NCI-H524 (cell line): Measurements from ENCODE around the gene C16orf82.
"Not testable (repeated sequence)": the region's sequence is repeated elsewhere in the genome, so short reads cannot be mapped to it uniquely, and the experiment has no call there.

ENCODE experiments used
- DNase-seq, 2 experiments: peaks; one replicate each; lab custom pipeline; 2025; lab: John Stamatoyannopoulos, UW

C16orf82 gene

DNA sequence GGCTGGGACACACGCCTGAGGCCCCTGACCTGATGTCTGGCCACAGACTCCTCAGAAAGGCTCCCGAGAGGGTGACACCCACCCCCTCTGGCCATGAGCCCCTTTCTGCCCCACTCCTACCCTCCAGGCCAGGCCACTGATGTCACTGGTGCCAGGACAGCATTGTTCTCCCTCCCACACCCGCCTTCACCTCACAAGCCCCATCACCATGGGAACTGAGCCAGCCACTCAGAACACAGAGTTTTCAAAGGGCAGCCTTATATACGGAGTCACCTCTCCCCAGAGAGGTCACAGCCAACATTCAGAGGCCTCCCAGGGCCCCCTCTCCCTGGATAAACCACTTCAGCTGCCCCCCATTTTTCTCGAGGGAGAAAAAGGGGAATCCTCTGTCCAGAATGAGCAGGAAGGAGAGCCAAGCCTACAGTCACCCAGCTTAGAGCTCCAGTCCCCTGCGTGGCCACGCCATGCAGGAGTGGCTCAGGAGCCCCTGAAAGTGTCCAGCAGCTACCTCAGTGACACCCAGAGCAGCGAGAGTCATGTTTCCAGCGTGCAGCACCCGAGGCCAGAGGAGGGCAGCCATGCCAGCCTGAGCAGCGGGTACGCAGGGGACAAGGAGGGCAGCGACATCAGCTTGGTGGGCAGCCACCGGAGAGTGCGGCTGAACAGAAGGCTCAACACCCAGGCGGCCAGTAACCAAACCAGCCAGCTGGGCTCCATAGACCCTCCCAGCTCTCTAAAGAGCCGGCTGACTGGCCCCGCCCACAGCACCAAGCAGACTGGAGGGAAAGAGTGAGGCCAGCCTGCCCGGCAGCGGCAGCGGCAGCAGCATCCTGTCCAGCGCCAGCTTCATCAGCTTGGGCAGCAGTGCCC lies at the start of gene C16orf82:
C16orf82 (plus strand) TSS at position 260 of the 870 bp plus-strand sequence.
- peak; percentile 18 to 55 for DNase-seq

GRCh38 chr16:27020031-27020430 lies 46.7 kb upstream of the C16orf82 start:
- DNase-seq: no peak

DNA sequence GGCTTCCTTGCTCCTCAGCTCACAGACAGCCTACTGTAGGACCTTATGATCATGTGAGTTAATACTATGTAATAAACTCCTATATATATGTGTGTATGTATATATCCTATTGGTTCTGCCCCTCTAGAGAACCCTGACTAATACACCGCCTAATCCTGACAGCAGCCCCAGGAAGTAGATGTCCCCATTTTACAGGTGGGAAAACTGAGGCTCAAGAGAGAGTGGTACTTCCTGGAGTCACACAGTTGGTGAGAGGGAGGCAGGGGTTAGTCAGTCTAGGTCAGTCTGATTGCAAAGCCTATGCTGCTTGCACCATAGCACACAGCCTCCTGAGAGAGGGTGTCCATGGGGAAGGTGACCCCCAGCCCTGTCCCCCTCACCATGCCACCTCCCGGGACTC lies 42.7 kb upstream of the C16orf82 start:
- DNase-seq: no peak

DNA sequence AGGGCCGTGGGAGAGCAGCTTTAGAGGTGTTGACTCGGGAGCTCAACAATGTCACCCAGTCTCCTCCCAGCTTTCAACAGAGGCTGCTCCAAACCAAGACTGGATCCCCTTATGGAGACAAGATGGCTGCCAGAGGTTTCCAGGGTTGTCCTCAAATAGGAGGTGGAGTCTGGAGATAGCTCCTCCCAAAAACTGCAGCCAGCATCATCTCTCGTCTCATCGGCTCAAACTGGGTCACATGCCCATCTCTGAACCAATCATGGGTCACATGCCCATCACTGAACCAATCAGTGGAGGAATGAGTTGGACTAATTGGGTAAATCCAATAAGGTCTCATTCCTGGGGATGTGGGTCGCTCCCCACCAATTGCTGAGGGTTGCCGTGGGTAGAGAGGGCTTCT lies 41.1 kb upstream of the C16orf82 start:
- DNase-seq: no peak

GRCh38 chr16:27027971-27028370 lies 38.8 kb upstream of the C16orf82 start:
- no peak for DNase-seq

DNA sequence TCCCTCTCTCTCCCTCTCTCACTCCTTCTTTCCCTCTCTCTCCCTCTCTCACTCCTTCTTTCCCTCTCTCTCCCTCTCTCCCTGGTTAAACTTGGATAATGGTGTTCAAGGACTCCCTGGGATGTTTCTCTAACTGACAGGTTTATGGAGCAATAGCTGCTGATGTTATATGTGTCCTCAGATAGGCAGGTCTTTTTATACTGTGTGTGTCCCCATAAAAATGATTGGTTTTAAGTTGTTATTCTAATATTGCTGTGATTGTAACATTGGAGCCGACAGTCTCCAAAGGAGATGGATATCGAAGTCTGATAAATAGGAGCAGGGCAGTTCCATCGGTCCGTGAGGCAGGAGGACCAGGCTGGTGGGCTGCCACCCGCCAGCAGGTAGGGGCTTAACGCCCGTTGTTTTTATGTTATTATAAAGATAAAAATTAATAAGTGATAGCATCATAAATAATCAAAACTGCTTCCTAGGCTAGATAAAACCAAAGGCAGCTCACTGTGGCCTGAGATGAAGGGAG lies 38.1 kb upstream of the C16orf82 start:
- DNase-seq: no peak

DNA sequence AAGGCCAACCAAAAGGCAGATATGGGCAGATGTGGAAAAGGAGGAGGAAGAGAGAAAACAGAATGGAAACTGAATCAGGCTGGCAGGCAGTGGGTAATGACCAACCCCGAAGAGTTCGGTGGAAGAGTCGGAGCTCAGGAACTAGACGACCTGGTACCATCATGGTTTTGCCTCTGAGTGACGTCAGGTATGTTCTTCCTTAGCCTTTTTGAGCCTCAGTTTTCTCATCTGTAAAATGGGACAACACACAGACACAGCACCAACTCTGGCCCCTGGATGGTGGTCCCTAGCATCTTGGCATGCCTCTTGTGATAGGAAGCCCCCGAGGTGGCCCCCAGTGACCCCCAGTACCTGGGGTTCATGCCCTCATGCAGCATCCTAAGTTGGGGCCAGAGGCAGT lies 37.2 kb upstream of the C16orf82 start:
- DNase-seq: no peak

DNA sequence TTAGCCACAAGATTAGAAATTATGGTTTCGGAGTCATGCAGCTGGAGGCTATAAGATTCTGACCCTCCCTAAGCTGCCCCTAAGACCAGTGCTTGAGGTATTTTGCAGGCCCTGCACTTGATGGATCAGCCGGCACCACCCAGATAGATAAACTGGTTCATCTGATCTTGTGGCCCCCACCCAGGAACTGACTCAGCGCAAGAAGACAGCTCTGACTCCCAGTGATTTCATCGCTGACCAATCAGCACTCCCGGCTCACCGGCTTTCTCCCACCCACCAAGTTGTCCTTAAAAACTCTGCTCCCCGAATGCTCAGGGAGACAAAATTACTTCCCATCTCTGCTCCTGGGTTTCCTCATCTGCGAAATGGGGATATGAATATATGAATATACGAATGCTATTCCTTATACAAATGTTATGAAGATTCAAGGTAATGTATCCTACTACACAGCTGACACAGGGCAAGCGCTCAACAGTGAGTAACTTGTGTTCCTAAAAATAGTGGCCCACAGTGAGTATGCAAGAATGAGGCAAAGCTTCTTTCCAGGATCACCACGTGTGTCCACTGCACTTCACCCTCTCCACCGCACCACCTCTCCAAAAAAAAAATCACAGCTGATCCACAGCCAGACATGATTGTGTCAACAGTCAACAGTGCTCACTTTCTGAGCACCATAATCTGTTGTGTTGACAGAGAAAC lies 33.3 kb upstream of the C16orf82 start:
- no peak for DNase-seq

DNA sequence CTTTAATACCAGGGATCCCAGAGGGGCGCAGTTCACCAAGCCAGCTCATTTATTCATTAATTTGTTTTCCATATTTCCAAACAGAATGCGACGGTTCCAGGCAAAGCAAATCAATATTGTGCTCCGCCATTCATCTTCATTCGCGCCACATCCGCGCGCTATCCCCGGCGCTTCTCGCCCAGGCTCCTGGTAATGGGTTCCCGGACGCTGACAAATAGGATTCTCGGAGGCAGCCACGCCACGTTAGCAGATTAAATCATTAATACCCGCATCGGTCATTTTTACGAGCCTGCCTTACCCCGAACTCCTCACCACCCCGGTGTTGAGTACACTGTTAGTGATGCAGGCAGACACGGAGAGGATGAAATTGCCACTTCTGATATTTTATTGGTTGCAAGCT lies 26.0 kb upstream of the C16orf82 start:
- DNase-seq: no peak

GRCh38 chr16:27046958-27047518 lies 19.7 kb upstream of the C16orf82 start:
- DNase-seq: no peak

DNA sequence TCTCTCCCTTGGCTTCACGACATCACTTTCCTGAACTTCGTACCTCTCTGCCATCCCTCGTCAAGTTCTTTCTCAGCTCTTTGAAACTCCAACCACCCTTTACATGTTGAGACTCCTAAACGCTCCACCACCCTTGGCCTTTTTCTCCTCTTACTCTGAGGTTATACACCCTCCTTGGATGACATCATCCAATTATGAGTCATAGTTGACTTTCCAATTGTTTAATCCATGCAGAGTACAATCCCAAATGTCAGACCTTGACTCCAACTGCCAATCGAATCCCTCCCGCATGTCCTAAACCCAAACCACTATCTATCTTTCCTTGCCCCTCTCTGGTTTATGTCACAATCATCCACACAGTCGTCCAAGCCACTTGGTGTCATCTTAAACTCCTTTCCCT lies 18.4 kb upstream of the C16orf82 start:
- no peak for DNase-seq

DNA sequence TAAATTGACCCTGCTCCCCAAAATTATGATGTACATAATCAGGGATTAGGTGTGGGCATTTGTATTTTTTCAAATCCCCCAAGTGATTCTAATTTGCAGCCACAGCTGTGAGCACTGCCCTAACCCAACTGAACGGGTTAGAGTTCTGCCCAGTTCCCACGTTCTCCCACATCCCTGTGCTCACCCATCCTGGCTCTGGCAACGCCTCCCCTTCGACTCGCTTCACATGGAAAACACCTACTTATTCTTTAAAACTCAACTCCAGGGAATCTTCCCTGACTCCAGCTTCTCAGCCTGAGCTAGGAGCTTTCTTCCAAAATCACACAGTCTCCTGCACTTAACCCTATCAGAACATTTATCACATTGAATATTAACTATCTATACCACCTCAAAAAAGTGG lies 17.6 kb upstream of the C16orf82 start:
- no peak for DNase-seq

DNA sequence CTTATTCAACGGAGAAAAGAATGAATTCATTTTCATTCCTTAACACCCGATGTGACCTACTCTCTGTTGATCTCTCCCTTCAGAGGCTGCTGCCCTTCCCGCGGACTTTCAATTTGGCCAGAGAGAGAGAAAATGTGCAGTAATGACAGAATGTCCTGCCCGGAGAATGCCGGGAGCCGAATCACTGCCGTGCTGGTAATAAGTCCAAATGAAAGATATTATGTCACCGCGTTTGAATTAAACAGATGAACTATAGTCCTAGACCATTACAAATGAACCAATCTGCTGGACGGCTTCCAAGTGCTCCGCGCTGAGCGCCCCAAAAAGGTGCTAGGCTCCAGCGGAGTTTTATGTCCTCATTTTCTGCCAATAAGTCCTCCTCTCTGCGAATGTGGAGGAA lies 14.7 kb upstream of the C16orf82 start:
- DNase-seq: no peak

- DNase-seq: no peak
These were observed 12.7 kb upstream of the C16orf82 start for GRCh38 chr16:27053996-27054395.

DNA sequence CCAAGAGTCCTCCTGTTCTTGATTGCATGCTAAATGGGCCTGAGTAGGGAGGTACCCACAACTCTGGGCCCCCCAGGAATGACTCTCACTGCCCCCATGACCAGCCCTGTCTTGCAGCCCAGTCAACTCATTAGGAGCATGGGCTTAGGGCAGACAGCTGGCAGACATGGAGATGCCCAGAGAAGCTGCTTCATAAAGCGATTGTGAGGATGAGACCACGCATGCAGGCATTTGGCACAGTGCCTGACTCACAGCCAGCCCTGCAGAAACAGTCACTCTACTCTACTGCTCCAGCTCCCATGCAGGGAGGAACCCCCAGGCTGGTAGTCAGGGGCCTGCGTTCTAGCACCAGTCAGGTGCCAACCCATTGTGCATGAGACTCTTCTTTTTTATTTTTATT lies 8.4 kb upstream of the C16orf82 start:
- no peak for DNase-seq

GRCh38 chr16:27070776-27071175 lies 4.0 kb downstream of the C16orf82 start:
- DNase-seq: no peak

- DNase-seq: no peak
These were observed 7.0 kb downstream of the C16orf82 start for GRCh38 chr16:27073733-27074132.

- peak; percentile 3 to 5 for DNase-seq
These were observed 14.2 kb downstream of the C16orf82 start for GRCh38 chr16:27080895-27081294.

DNA sequence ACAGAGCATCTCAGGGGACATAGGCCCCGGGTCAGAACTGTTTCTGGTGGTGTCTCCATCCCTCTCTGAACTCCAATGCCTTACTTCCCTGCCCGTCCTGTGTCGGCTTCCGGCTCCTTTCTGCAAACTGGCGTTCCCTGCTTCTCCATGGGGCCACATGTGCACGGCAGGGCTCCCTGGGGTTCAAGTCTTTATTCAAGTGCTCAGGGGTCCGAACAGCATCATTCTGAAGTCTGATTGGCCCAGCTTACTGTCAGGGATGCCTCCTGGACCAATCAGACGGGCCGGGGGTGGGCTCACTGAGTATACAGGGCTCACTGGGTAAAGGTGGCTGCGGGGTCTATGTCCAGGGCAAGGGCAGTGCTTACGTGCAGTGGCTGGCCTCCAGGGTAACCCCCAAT lies 17.1 kb downstream of the C16orf82 start:
- no peak for DNase-seq

GRCh38 chr16:27084307-27085028 lies 17.7 kb downstream of the C16orf82 start:
- DNase-seq: no peak

DNA sequence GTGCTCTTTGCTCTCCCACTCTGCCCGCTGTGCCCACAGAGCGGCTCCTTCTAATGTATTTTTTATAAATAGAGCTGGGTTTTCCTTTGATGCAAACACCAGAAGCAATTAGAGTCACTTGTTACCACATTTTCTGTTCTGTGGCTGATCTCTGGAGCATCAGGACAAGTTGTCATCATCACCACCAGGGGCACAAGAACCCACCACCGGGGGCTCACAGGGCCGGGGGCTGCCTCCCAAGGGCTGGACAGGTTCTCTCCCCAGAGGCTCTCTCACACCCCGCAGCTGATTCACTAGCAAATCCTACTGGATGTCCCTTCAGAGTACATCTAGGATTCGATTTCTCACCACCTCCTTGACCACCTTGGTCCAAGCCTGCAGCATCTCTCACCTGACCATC lies 18.5 kb downstream of the C16orf82 start:
- DNase-seq: no peak

DNA sequence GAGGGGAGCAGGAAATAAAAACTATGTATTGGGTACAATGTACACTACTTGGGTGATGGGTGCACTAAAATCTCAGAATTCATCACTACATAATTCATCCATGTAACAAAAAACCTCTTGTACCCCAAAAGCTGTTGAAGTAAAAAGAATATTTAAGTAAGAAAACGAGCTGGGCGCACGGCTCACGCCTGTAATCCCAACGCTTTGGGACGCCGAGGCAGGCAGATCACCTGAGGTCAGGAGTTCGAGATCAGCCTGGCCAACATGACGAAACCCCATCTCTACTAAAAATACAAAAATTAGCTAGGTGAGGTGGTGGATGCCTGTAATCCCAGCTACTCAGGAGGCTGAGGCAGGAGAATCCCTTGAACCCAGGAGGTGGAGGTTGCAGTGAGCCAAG lies 19.3 kb downstream of the C16orf82 start:
- not testable (repeated sequence) for DNase-seq
